Tibial nerve (tissue), 4 donors: ENCODE measurements around the gene FEM1A.

ENCODE experiments used
- EP300 ChIP-seq, 2 donors: sonication (generic); formaldehyde crosslinking; IDR thresholded peaks; one replicate each; pipeline ENCODE4 v1.6.1; 2017; ENCODE audit warnings: antibody characterized with exemption in 2 of 2, mild to moderate bottlenecking in 1 of 2
- TF ChIP-seq, protein P1 (sequence below), 5 experiments: fragments of 200-600 bp in 3 of 5; fragments of 450-650 bp in 2 of 5; sonication (generic) in 3 of 5; IDR thresholded peaks; one replicate each; pipeline ENCODE4 v1.5.1; 2016 to 2019; ENCODE audit warnings: antibody characterized with exemption in 5 of 5, mild to moderate bottlenecking in 3 of 5, moderate library complexity in 2 of 5

DNA sequence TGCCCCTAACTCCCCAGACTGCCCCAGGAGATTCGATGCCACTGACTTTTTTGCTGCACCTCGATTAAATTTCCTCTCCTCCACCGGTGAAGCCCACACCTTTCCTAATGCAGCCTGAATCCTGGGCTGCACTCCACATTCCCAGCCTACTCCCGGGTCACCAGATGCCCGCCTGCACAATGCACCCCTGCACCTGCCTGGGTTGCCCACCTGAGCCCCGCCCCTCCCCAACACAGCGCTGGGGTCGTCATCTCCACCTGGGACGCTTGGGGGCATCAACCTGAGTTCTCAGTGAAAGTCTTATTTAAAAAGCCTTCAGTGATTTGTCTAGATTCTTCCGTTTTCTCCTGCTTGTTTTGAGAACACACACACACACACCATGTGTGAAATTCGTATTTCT, 43.3 kb upstream of the FEM1A start:
- TF ChIP-seq, protein P1, sequence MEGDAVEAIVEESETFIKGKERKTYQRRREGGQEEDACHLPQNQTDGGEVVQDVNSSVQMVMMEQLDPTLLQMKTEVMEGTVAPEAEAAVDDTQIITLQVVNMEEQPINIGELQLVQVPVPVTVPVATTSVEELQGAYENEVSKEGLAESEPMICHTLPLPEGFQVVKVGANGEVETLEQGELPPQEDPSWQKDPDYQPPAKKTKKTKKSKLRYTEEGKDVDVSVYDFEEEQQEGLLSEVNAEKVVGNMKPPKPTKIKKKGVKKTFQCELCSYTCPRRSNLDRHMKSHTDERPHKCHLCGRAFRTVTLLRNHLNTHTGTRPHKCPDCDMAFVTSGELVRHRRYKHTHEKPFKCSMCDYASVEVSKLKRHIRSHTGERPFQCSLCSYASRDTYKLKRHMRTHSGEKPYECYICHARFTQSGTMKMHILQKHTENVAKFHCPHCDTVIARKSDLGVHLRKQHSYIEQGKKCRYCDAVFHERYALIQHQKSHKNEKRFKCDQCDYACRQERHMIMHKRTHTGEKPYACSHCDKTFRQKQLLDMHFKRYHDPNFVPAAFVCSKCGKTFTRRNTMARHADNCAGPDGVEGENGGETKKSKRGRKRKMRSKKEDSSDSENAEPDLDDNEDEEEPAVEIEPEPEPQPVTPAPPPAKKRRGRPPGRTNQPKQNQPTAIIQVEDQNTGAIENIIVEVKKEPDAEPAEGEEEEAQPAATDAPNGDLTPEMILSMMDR (IDR thresholded peaks at IDR 0.05) = no peak
- no peak for TF ChIP-seq EP300 (IDR thresholded peaks at IDR 0.05)
